Right atrium auricular region (tissue), 2 donors: ENCODE measurements around the gene NTN5. TPM values are rescaled to one million over a fixed set of nuclear protein-coding genes. Genes with fewer than 3 reads are reported as not detected.
"Not testable (repeated sequence)": the region's sequence is repeated elsewhere in the genome, so short reads cannot be mapped to it uniquely, and the experiment has no call there.

Source experiments
- DNase-seq: peaks from one replicate; pipeline ENCODE4 v3.0.0-alpha.2; 2019; ENCODE audit warnings: low spot score
- H3K27ac ChIP-seq, 2 donors: fragments of 200-600 bp; sonication (generic); 1 replicate in 1 of 2; 2 replicates in 1 of 2; pipeline ENCODE4 v1.5.1; 2016 to 2019
- H3K27me3 ChIP-seq, 2 donors: fragments of 200-600 bp; sonication (generic); one replicate each; pipeline versions ENCODE4 v1.5.1 to v1.6.0; 2017 to 2019
- H3K36me3 ChIP-seq: fragments of 200-600 bp; sonication (generic); one replicate; pipeline ENCODE4 v1.5.1; 2016
- H3K4me1 ChIP-seq, 2 donors: fragments of 200-600 bp; sonication (generic); one replicate each; pipeline versions ENCODE4 v1.5.1 to v1.6.0; 2017 to 2019
- H3K4me3 ChIP-seq, 2 donors: fragments of 200-600 bp; sonication (generic); 1 replicate in 1 of 2; 2 replicates in 1 of 2; pipeline ENCODE4 v1.5.1; 2017 to 2019; ENCODE audit warnings: mild to moderate bottlenecking in 1 of 2, moderate library complexity in 1 of 2
- H3K9me3 ChIP-seq, 2 donors: fragments of 200-600 bp; sonication (generic); one replicate each; pipeline ENCODE4 v1.5.1; 2019
- total RNA-seq, 2 donors: library from RNA; depleted of rRNA; stranded (reverse); fragments of >200 nt; gene quantifications; one replicate each; pipeline ENCODE4 v1.1.0, GENCODE V29; 2016
- TF ChIP-seq, protein P1 (sequence below), 2 donors: fragments of 200-600 bp; sonication (generic); IDR thresholded peaks; one replicate each; pipeline ENCODE4 v1.5.1; 2019; ENCODE audit warnings: antibody characterized with exemption in 2 of 2

NTN5 gene
- total RNA-seq, 2 donors from 2014 or later = 0.16 TPM; not detected in 1

DNA sequence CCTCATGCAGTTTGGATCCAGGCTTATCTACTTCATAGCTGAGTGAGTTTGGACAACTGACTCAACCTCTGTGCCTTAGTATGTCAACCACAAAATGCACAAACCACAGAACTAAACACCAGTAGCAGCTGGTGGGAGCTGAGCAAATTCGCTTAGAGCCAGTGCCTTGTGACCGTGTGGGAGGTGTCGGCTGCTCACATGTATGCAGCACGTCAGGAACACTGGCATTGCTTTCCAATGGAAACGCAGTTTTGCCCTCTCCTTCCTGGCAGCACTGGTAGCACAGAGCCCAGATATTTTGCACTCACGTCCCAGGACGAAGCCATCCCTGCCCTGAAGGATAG is 8.3 kb upstream of the NTN5 start:
- H3K4me3 ChIP-seq = no peak overlapping the region
- no peaks in the 10 kb centered on the region for H3K36me3 ChIP-seq
- H3K4me1 ChIP-seq = no peaks in the 10 kb centered on the region
- H3K27ac ChIP-seq = no peak overlapping the region
- TF ChIP-seq, protein P1, sequence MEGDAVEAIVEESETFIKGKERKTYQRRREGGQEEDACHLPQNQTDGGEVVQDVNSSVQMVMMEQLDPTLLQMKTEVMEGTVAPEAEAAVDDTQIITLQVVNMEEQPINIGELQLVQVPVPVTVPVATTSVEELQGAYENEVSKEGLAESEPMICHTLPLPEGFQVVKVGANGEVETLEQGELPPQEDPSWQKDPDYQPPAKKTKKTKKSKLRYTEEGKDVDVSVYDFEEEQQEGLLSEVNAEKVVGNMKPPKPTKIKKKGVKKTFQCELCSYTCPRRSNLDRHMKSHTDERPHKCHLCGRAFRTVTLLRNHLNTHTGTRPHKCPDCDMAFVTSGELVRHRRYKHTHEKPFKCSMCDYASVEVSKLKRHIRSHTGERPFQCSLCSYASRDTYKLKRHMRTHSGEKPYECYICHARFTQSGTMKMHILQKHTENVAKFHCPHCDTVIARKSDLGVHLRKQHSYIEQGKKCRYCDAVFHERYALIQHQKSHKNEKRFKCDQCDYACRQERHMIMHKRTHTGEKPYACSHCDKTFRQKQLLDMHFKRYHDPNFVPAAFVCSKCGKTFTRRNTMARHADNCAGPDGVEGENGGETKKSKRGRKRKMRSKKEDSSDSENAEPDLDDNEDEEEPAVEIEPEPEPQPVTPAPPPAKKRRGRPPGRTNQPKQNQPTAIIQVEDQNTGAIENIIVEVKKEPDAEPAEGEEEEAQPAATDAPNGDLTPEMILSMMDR (IDR thresholded peaks at IDR 0.05) = no peak
- no peaks in the 10 kb centered on the region for H3K9me3 ChIP-seq
- no peak for DNase-seq
- H3K27me3 ChIP-seq = no peaks in the 10 kb centered on the region

DNA sequence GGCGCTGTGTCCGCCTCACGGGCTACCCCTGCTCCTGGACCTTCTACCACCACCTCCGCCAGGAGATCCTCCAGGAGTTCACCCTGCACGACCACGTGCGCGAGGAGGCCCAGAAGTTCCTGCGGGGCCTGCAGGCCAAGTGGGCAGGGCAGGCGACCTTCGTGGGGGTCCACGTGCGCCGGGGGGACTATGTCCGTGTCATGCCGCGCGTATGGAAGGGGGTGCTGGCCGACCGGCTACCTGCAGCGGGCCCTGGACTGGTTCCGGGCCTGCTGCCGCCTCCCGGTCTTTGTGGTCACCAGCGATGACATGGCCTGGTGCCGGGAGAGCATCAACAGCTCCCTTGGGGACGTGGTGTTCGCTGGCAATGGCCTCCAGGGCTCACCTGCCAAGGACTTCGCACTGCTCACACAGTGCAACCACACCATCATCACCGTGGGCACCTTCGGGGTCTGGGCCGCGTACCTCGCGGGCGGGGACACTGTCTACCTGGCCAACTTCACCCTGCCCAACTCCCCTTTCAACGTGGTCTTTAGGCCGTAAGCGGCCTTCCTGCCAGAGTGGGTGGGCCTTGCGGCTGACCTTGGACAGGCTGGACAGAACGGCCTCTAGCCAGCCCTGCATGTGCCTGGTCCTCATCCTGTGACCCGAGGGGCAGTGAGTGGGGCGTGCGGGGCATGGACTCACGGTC is 7.8 kb upstream of the NTN5 start:
- no peak for DNase-seq

DNA sequence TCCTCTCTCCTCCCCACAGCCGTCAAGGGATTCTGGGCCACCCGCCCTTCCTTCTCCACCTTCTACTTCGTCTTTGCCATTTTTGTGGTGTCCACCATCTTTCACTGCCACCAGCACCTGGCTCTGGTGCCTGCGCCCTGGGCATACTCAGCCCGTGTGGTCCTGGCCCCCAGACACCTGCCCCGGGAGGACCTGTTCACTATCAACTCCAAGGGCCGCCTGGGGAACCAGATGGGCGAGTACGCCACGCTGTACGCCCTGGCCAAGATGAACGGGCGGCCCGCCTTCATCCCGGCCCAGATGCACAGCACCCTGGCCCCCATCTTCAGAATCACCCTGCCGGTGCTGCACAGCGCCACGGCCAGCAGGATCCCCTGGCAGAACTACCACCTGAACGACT is 7.2 kb upstream of the NTN5 start:
- not testable (repeated sequence) for H3K27ac ChIP-seq, H3K36me3 ChIP-seq, DNase-seq, H3K4me1 ChIP-seq, H3K27me3 ChIP-seq, H3K9me3 ChIP-seq, H3K4me3 ChIP-seq

More for the DNA sequence above, 7.8 kb upstream of the NTN5 start:
- Histone ChIP-seq H3K27ac (no peak overlapping the region), H3K9me3 (no peaks in the 10 kb centered on the region), H3K4me1 (peaks cover 0 to under 1% of the 10 kb centered on the region in 2 donors), H3K27me3 (no peaks in the 10 kb centered on the region), H3K36me3 (no peaks in the 10 kb centered on the region), H3K4me3 (no peak overlapping the region)
- TF ChIP-seq, protein P1 (IDR thresholded peaks at IDR 0.05) = no peak

DNA sequence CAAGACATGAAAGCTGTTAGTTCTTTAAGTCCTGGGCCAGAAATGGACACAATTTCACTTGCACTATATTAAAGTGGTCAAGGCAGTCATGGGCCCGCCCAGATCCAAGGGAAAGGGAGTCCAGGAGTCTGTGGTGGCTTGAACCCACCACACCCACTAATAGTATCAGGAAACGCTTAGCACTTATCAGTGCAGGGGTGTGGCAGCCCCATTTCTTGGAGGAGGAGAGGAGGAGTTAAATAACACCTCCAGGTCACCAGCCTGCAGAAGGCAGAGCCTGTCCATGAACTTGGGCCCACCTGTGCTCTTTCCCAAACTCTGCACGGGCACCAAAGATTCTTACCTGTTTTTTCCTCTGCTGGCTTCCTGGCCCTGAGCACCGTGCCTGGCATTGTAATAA is 5.4 kb upstream of the NTN5 start:
- Histone ChIP-seq H3K27me3 (no peaks in the 10 kb centered on the region), H3K4me3 (no peak overlapping the region), H3K4me1 (peaks cover 0 to 6% of the 10 kb centered on the region in 2 donors), H3K27ac (no peak overlapping the region), H3K36me3 (no peaks in the 10 kb centered on the region), H3K9me3 (no peaks in the 10 kb centered on the region)
- no peak for DNase-seq
- TF ChIP-seq, protein P1 (IDR thresholded peaks at IDR 0.05) = no peak

DNA sequence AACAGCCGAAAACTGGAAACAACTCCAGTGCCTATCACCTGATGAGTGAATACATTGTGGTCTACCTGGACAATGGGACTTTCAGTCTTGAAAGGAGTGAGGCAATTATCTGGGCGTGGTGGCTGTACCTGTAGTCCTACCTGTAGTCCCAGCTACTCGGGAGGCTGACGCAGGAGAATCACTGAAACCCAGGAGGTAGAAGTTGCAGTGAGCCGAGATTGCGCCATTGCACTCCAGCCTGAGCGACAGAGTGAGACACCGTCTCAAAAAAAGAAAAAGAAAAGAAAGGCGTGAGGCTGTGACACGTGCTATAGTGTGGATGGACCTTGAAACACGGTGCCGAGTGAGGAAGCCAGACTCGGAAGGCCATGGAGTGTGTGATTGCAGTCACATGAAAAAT is 4.1 kb upstream of the NTN5 start:
- H3K27me3 ChIP-seq = no peaks in the 10 kb centered on the region
- H3K4me1 ChIP-seq = peaks cover 0 to 6% of the 10 kb centered on the region in 2 donors
- no peaks in the 10 kb centered on the region for H3K9me3 ChIP-seq
- H3K36me3 ChIP-seq = no peaks in the 10 kb centered on the region
- DNase-seq = no peak
- H3K4me3 ChIP-seq = no peak overlapping the region
- TF ChIP-seq, protein P1 (IDR thresholded peaks at IDR 0.05) = no peak
- H3K27ac ChIP-seq = no peak overlapping the region

DNA sequence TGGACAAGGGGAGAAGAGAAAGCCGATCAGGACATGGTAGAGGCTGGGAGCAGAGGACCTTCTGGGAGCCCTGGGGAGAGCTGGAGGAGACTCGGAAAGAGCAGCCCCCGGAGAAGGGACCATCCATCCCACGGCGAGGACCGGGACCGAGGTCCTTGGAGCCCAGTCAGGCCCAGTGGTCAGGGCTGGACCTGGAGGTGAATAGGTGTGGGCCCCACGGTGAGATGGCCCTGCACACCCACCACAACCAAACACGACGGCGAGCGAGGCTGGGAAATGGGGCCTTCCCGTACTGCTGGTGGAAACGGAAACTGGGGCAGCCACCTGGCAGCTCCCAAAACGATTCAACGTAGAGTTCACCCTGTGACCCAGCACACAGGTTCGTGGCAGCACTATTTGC is 3.7 kb upstream of the NTN5 start:
- H3K4me1 ChIP-seq = peaks cover 0 to 6% of the 10 kb centered on the region in 2 donors
- TF ChIP-seq, protein P1 (IDR thresholded peaks at IDR 0.05) = no peak
- H3K27ac ChIP-seq = no peak overlapping the region
- no peaks in the 10 kb centered on the region for H3K36me3 ChIP-seq
- no peaks in the 10 kb centered on the region for H3K9me3 ChIP-seq
- H3K4me3 ChIP-seq = no peak overlapping the region
- no peak for DNase-seq
- H3K27me3 ChIP-seq = no peaks in the 10 kb centered on the region
